Measurements from ENCODE around the gene MPP2. TPM values are rescaled to one million over a fixed set of nuclear protein-coding genes. Genes with fewer than 3 reads are reported as not detected.

MPP2 gene
- total RNA-seq, 1 donor, result 0.72 TPM

DNA sequence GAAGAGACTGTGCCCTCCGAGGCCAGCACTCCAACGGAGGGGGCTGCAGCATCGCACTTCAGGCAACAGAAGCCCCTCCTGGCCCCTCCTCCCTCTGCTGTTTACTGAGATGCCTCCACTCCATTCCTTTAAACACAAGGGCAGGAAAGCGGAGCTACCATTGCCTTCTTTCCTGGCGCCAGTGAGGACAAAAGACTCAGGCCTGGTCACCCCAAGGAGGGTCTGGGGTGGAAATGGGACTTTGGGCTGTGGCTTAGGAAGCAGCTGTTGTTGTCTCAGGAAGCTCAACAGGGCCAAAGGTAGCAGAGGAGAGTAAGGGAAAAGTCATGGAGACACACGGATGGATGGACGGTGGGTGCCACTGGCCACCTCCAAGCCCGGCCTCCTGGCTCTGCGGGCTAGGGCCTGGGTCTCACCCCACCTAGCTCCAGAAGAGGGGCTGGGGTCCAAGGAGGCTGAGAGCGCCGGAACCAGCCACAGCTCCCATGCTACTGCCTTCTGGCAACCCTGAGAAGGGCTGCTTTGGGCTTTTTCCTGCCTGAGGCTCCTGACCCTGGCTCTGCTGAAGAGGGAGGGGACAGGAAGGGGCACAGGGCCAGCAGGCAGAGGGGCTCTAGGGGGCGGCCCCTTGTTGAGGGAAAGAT is 49.3 kb downstream of the MPP2 start:
- no peak overlapping the region for H3K4me3 ChIP-seq (ENCODE audit: insufficient read depth, low read length)
- peaks cover 79% of the 10 kb centered on the region for H3K27me3 ChIP-seq (ENCODE audit: insufficient read depth, low read length)
- H3K9me3 ChIP-seq (ENCODE audit: low read depth, low read length), result no peaks in the 10 kb centered on the region
- no peak overlapping the region for H3K4me2 ChIP-seq (ENCODE audit: insufficient read depth, low read length)
- H2AFZ ChIP-seq (ENCODE audit: low read length), result no peak overlapping the region
- TF ChIP-seq CTCF (IDR thresholded peaks at IDR 0.05; ENCODE audit: extremely low read depth, low read depth, low read length), result no peak
- no peaks in the 10 kb centered on the region for H3K36me3 ChIP-seq (ENCODE audit: insufficient read depth, low read length)
- H4K20me1 ChIP-seq (ENCODE audit: insufficient read depth, low read length), result no peaks in the 10 kb centered on the region
- H3K4me1 ChIP-seq (ENCODE audit: insufficient read depth, low read length), result no peaks in the 10 kb centered on the region
- H3K79me2 ChIP-seq (ENCODE audit: insufficient read depth, low read length), result no peaks in the 10 kb centered on the region
- no peak for DNase-seq (ENCODE audit: insufficient read length, low spot score, missing footprints)
- no peak overlapping the region for H3K27ac ChIP-seq (ENCODE audit: low read depth, low read length)

DNA sequence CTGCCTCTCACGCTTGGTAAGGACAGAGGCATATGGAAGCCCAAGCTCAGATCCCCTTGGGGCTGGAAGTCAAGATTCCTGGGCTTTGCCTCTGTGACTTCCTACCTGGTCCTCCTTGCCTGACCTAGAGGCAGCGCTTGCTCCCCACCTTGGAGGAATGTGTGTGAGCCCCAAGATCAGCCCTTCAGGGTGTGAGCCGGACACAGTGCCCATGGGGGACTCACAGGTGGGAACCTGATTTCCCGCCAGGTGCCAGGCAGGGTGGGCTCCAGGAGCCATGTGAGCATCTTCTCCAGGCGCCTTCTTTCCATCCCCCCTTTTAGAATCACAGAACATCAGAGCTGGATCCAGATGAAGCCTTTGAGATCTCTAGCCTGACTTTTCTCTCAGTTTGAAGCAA is 50.2 kb downstream of the MPP2 start:
- TF ChIP-seq CTCF (IDR thresholded peaks at IDR 0.05; ENCODE audit: extremely low read depth, low read depth, low read length), result no peak
- DNase-seq (ENCODE audit: insufficient read length, low spot score, missing footprints), result no peak
- no peak overlapping the region for H3K4me2 ChIP-seq (ENCODE audit: insufficient read depth, low read length)
- H4K20me1 ChIP-seq (ENCODE audit: insufficient read depth, low read length), result no peaks in the 10 kb centered on the region
- H3K27me3 ChIP-seq (ENCODE audit: insufficient read depth, low read length), result peaks cover 79% of the 10 kb centered on the region
- H3K79me2 ChIP-seq (ENCODE audit: insufficient read depth, low read length), result no peaks in the 10 kb centered on the region
- H3K27ac ChIP-seq (ENCODE audit: low read depth, low read length), result no peak overlapping the region
- H3K4me3 ChIP-seq (ENCODE audit: insufficient read depth, low read length), result no peak overlapping the region
- no peaks in the 10 kb centered on the region for H3K4me1 ChIP-seq (ENCODE audit: insufficient read depth, low read length)
- no peaks in the 10 kb centered on the region for H3K36me3 ChIP-seq (ENCODE audit: insufficient read depth, low read length)
- H3K9me3 ChIP-seq (ENCODE audit: low read depth, low read length), result no peaks in the 10 kb centered on the region
- no peak overlapping the region for H2AFZ ChIP-seq (ENCODE audit: low read length)

DNA sequence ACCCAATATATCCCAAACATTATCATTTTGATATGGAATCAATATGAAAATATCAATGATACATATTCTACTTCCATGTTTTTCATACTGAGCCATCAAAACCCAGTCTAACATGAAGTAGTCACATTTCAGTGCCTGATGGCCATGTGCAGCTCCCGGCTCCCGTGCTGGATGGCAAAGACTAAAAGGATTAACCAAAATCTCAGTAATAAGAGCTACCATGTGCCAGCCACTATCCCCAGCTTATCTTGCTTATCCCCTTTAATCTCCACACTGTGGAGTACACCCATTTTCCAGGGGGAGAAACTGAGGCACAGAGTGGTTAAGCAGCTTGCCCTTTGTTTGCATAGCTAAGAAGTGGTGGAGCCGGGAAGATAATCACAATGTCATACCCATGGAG is 51.2 kb downstream of the MPP2 start:
- TF ChIP-seq CTCF (IDR thresholded peaks at IDR 0.05; ENCODE audit: extremely low read depth, low read depth, low read length), result no peak
- H3K4me2 ChIP-seq (ENCODE audit: insufficient read depth, low read length), result no peak overlapping the region
- peaks cover 79% of the 10 kb centered on the region for H3K27me3 ChIP-seq (ENCODE audit: insufficient read depth, low read length)
- H3K79me2 ChIP-seq (ENCODE audit: insufficient read depth, low read length), result no peaks in the 10 kb centered on the region
- H3K36me3 ChIP-seq (ENCODE audit: insufficient read depth, low read length), result no peaks in the 10 kb centered on the region
- no peaks in the 10 kb centered on the region for H3K4me1 ChIP-seq (ENCODE audit: insufficient read depth, low read length)
- no peak overlapping the region for H3K4me3 ChIP-seq (ENCODE audit: insufficient read depth, low read length)
- H3K9me3 ChIP-seq (ENCODE audit: low read depth, low read length), result no peaks in the 10 kb centered on the region
- H3K27ac ChIP-seq (ENCODE audit: low read depth, low read length), result no peak overlapping the region
- H4K20me1 ChIP-seq (ENCODE audit: insufficient read depth, low read length), result no peaks in the 10 kb centered on the region
- no peak for DNase-seq (ENCODE audit: insufficient read length, low spot score, missing footprints)
- H2AFZ ChIP-seq (ENCODE audit: low read length), result no peak overlapping the region

DNA sequence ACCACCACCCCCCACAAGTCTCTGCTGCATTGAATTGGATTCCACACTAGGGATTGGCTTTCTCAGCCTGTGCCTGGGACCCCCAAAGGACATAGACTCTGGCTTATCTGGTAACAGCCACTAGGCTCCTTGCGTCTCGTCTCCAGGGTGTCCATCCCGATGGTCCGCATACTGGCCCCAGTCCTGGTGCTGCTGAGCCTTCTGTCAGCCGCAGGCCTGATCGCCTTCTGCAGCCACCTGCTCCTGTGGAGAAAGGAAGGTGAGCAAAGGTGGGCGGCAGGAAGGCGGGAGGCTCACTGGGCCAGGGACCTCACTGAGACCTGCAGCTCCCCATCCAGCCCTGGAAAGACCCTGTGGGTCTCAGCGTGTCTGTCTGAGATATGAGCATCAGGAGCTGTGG is 52.3 kb downstream of the MPP2 start:
- Histone ChIP-seq H3K4me2 (ENCODE audit: insufficient read depth, low read length) (no peak overlapping the region), H3K27ac (ENCODE audit: low read depth, low read length) (no peak overlapping the region), H3K4me3 (ENCODE audit: insufficient read depth, low read length) (no peak overlapping the region), H3K79me2 (ENCODE audit: insufficient read depth, low read length) (no peaks in the 10 kb centered on the region), H3K4me1 (ENCODE audit: insufficient read depth, low read length) (no peaks in the 10 kb centered on the region), H3K9me3 (ENCODE audit: low read depth, low read length) (no peaks in the 10 kb centered on the region), H3K27me3 (ENCODE audit: insufficient read depth, low read length) (peaks cover 76% of the 10 kb centered on the region), H2AFZ (ENCODE audit: low read length) (no peak overlapping the region), H4K20me1 (ENCODE audit: insufficient read depth, low read length) (no peaks in the 10 kb centered on the region), H3K36me3 (ENCODE audit: insufficient read depth, low read length) (no peaks in the 10 kb centered on the region)
- TF ChIP-seq CTCF (IDR thresholded peaks at IDR 0.05; ENCODE audit: extremely low read depth, low read depth, low read length), result no peak
- DNase-seq (ENCODE audit: insufficient read length, low spot score, missing footprints), result peak; percentile 38
